T-helper 1 cell treated with Interleukin-12 subunit alpha and Interleukin-12 subunit beta and Interleukin-4 antibody, amounts not matched to agents 30 ng/mL and 1 ng/mL, for 36 hours (primary cell): ENCODE data around the gene ZNF154. TPM values are rescaled to one million over a fixed set of nuclear protein-coding genes. Genes with fewer than 3 reads are reported as not detected.

Experiments
- intact Hi-C: fragments of 100-400 bp; cut with micrococcal nuclease; formaldehyde crosslinking; loops from one replicate; pipeline ENCODE4 v1.15.1; 2024
- total RNA-seq: library from RNA; stranded (reverse); gene quantifications from 2 replicates; pipeline ENCODE4 v1.2.3, GENCODE V29; 2022

Gene ZNF154
- total RNA-seq, 1 donor from 2014 or later: 8.5 TPM

- intact Hi-C loops: loop anchor here (2.0 to 5.0 kb wide), 2 partner anchors 321 to 470 kb away; partner anchors contain the start of genes ZNF329 and ZNF606
Observed at GRCh38 chr19:57682226-57682766, 26.7 kb downstream of the ZNF154 start.

GRCh38 chr19:57675881-57676280 is 33.1 kb downstream of the ZNF154 start:
- intact Hi-C loops: no loop called here

- intact Hi-C loops: no loop called here
Observed at GRCh38 chr19:57672466-57672865, 36.5 kb downstream of the ZNF154 start.

- intact Hi-C loops: no loop called here
Observed at GRCh38 chr19:57671124-57671895, 37.7 kb downstream of the ZNF154 start.

GRCh38 chr19:57668635-57669034 is 40.4 kb downstream of the ZNF154 start, which contains the start of gene ZSCAN4:
TSS of gene ZSCAN4 (plus strand) at chr19:57668935. CDS start at chr19:57676146, 7,211 bp downstream.
- intact Hi-C loops: no loop called here

GRCh38 chr19:57667228-57667627 is 41.8 kb downstream of the ZNF154 start:
- intact Hi-C loops: no loop called here

- intact Hi-C loops: no loop called here
Observed at GRCh38 chr19:57665261-57665806, 43.7 kb downstream of the ZNF154 start.

GRCh38 chr19:57664269-57665127 is 44.5 kb downstream of the ZNF154 start:
- intact Hi-C loops: no loop called here

GRCh38 chr19:57656346-57656745 is 52.7 kb downstream of the ZNF154 start:
- intact Hi-C loops: no loop called here

- intact Hi-C loops: no loop called here
Observed at GRCh38 chr19:57655443-57655842, 53.6 kb downstream of the ZNF154 start.

GRCh38 chr19:57653689-57654088 is 55.3 kb downstream of the ZNF154 start:
- intact Hi-C loops: no loop called here

- intact Hi-C loops: no loop called here
Observed at GRCh38 chr19:57651654-57651996, 57.4 kb downstream of the ZNF154 start.

GRCh38 chr19:57648331-57649003 is 60.5 kb downstream of the ZNF154 start:
- intact Hi-C loops: no loop called here

Other genes with a start within 250 kb of the ZNF154 start
- 3.3 and 4.5 TPM in 2 replicates for gene ZNF772, start 231.6 kb downstream of the ZNF154 start, total RNA-seq
- gene ZNF419, start 221.5 kb downstream of the ZNF154 start, total RNA-seq: 8.0 and 10.0 TPM in 2 replicates
- gene ZNF773, start 209.3 kb downstream of the ZNF154 start, total RNA-seq: 9.6 and 10.0 TPM in 2 replicates
- gene ZNF549, start 181.8 kb downstream of the ZNF154 start, total RNA-seq: 6.1 and 7.8 TPM in 2 replicates
- 7.7 and 9.3 TPM in 2 replicates for gene ZNF550, start 149.3 kb downstream of the ZNF154 start, total RNA-seq
- 6.1 and 6.4 TPM in 2 replicates for gene ZNF416, start 130.3 kb downstream of the ZNF154 start, total RNA-seq
- 5.5 and 7.0 TPM in 2 replicates for gene ZIK1, start 125.1 kb downstream of the ZNF154 start, total RNA-seq
- gene ZNF530, start 109.3 kb downstream of the ZNF154 start, total RNA-seq: 6.6 and 6.8 TPM in 2 replicates
- gene ZNF134, start 95.0 kb downstream of the ZNF154 start, total RNA-seq: 13.9 and 18.5 TPM in 2 replicates
- gene ZNF211, start 76.0 kb downstream of the ZNF154 start, total RNA-seq: 14.4 and 15.4 TPM in 2 replicates
- gene ZSCAN4, start 40.3 kb downstream of the ZNF154 start, total RNA-seq: not detected in 2 replicates
- gene ZNF551, start 27.2 kb downstream of the ZNF154 start, total RNA-seq: 10.0 and 12.8 TPM in 2 replicates
- 12.2 and 13.0 TPM in 2 replicates for gene ZNF671, start 18.4 kb upstream of the ZNF154 start, total RNA-seq
- gene ZNF776, start 37.6 kb upstream of the ZNF154 start, total RNA-seq: 15.4 and 16.4 TPM in 2 replicates
- gene ZNF586, start 60.5 kb upstream of the ZNF154 start, total RNA-seq: 18.4 and 18.5 TPM in 2 replicates
- gene ZNF552, start 105.7 kb upstream of the ZNF154 start, total RNA-seq: 10.4 and 11.0 TPM in 2 replicates
- gene ZNF587B, start 121.1 kb upstream of the ZNF154 start, total RNA-seq: 17.7 and 22.2 TPM in 2 replicates
- 42.6 and 46.5 TPM in 2 replicates for gene ZNF587, start 140.7 kb upstream of the ZNF154 start, total RNA-seq
- gene ZNF814, start 179.8 kb upstream of the ZNF154 start, total RNA-seq: 12.5 and 12.9 TPM in 2 replicates
- gene ZNF417, start 207.4 kb upstream of the ZNF154 start, total RNA-seq: 16.5 and 21.6 TPM in 2 replicates
- 1.5 and 2.3 TPM in 2 replicates for gene ZNF418, start 226.2 kb upstream of the ZNF154 start, total RNA-seq
- gene ZNF256, start 238.5 kb upstream of the ZNF154 start, total RNA-seq: 4.0 and 5.4 TPM in 2 replicates